GM12878 (cell line): ENCODE results near the gene KLHL18. TPM values are rescaled to one million over a fixed set of nuclear protein-coding genes. Genes with fewer than 3 reads are reported as not detected.

Experiments used
- ATAC-seq: fragments of 200-7000 bp; cut with Tn5 transposase; 3 replicates; pipeline ENCODE4 v1.9.1; 2020; ENCODE audit warnings: mild to moderate bottlenecking, moderate library complexity
- BruUV-seq: library from RNA; stranded (reverse); fragments of 400-500 nt; replicated peaks from 2 replicates; lab custom pipeline; 2021; lab: Mats Ljungman, UMichigan
- CTCF ChIA-PET: fragments of 300-600 bp; sonication (Branson Sonifier 250); formaldehyde crosslinking; extraction: SDS; loops from one replicate; lab custom pipeline; 2021; ENCODE audit warnings: inconsistent platforms; lab: Yijun Ruan, JAX
- POLR2A ChIA-PET: fragments of 350-600 bp; formaldehyde crosslinking; extraction: SDS; loops from one replicate; lab custom pipeline; 2021; ENCODE audit warnings: inconsistent platforms; lab: Charles Lee
- RAD21 ChIA-PET: fragments of 300-600 bp; sonication (Branson Sonifier 250); formaldehyde crosslinking; loops from one replicate; lab custom pipeline; 2023; ENCODE audit warnings: antibody characterized with exemption; ENCODE audit not compliant: unreplicated experiment; lab: Charles Lee
- SMC1A ChIA-PET: fragments of 300-600 bp; sonication (Branson Sonifier 250); formaldehyde crosslinking; loops from one replicate; lab custom pipeline; 2023; ENCODE audit not compliant: unreplicated experiment, uncharacterized antibody; lab: Charles Lee
- DNase-seq: peaks from one replicate; pipeline ENCODE4 v3.0.0-alpha.2; 2011; ENCODE audit warnings: low read depth, low spot score
- FAIRE-seq: peaks from 3 replicates; lab custom pipeline; 2011; peaks lifted over from hg19 to GRCh38; lab: Jason Lieb, UNC
- H2AFZ ChIP-seq: 2 replicates; pipeline ENCODE4 v1.6.0; 2011; ENCODE audit warnings: low read depth, low read length, control low read depth; ENCODE audit not compliant: control insufficient read depth
- H3K27ac ChIP-seq: 2 replicates; pipeline ENCODE4 v1.5.1; 2011; ENCODE audit warnings: control low read depth; ENCODE audit not compliant: control insufficient read depth, insufficient read depth
- H3K27me3 ChIP-seq, 2 experiments: replicated peaks in 1 of 2; 2 replicates each; pipeline versions ENCODE4 v1.6.0 to v1.6.1; 2011; ENCODE audit warnings: low read length in 1 of 2; ENCODE audit not compliant: control insufficient read depth in 2 of 2, insufficient read depth in 2 of 2
- H3K36me3 ChIP-seq, 2 experiments: 2 replicates each; pipeline ENCODE4 v1.5.1; 2011; ENCODE audit warnings: low read length in 1 of 2; ENCODE audit not compliant: control insufficient read depth in 2 of 2, insufficient read depth in 2 of 2
- H3K4me1 ChIP-seq: 2 replicates; pipeline ENCODE4 v1.6.1; 2011; ENCODE audit warnings: mild to moderate bottlenecking, low read length, moderate library complexity, mixed read lengths; ENCODE audit not compliant: control insufficient read depth, insufficient read depth
- H3K4me2 ChIP-seq: 2 replicates; pipeline ENCODE4 v1.6.0; 2011; ENCODE audit warnings: control low read depth; ENCODE audit not compliant: control insufficient read depth, insufficient read depth
- H3K4me3 ChIP-seq: fragments of 200-600 bp; sonication (generic); 2 replicates; pipeline ENCODE4 v1.5.1; 2016
- H3K79me2 ChIP-seq: 2 replicates; pipeline ENCODE4 v1.6.0; 2011; ENCODE audit warnings: low read length; ENCODE audit not compliant: control insufficient read depth, insufficient read depth
- H3K9ac ChIP-seq: 2 replicates; pipeline ENCODE4 v1.8.0; 2011; ENCODE audit warnings: low read length, control low read depth, mixed read lengths; ENCODE audit not compliant: control insufficient read depth, insufficient read depth
- H3K9me3 ChIP-seq: replicated peaks from 3 replicates; pipeline ENCODE4 v1.5.1; 2011; ENCODE audit warnings: mild to moderate bottlenecking, low read length; ENCODE audit not compliant: control insufficient read depth, insufficient read depth
- H4K20me1 ChIP-seq: 2 replicates; pipeline ENCODE4 v1.6.0; 2011; ENCODE audit not compliant: control insufficient read depth, insufficient read depth
- BACH1 ChIP-seq: fragments of 450-650 bp; IDR thresholded peaks from 2 replicates; pipeline ENCODE4 v1.6.1; 2017; ENCODE audit warnings: mild to moderate bottlenecking, borderline replicate concordance
- BMI1 ChIP-seq: fragments of 450-650 bp; IDR thresholded peaks from 2 replicates; pipeline ENCODE4 v1.6.1; 2016; ENCODE audit warnings: mild to moderate bottlenecking, moderate library complexity, borderline replicate concordance
- CTCF ChIP-seq, 3 experiments: IDR thresholded peaks in 2 of 3; conservative IDR thresholded peaks in 1 of 3; 2 replicates each; pipeline ENCODE4 v1.5.1; 2011; ENCODE audit warnings: low read depth in 3 of 3, low read length in 3 of 3, mild to moderate bottlenecking in 3 of 3, control low read depth in 2 of 3, moderate library complexity in 2 of 3, inconsistent platforms in 1 of 3, mixed read lengths in 1 of 3; ENCODE audit not compliant: control insufficient read depth in 2 of 3, insufficient read depth in 1 of 3; ENCODE audit errors: extremely low read depth in 1 of 3
- ELK1 ChIP-seq: IDR thresholded peaks from 2 replicates; pipeline ENCODE4 v1.6.1; 2012; ENCODE audit warnings: low read depth, low read length, improper control_type of control experiment
- ETV6 ChIP-seq, 2 experiments: fragments of 450-650 bp in 1 of 2; IDR thresholded peaks in 1 of 2; conservative IDR thresholded peaks in 1 of 2; 2 replicates each; pipeline ENCODE4 v1.6.1; 2014; ENCODE audit warnings: antibody characterized with exemption in 1 of 2, borderline replicate concordance in 1 of 2, low read depth in 1 of 2, mild to moderate bottlenecking in 1 of 2, moderate library complexity in 1 of 2
- MLLT1 ChIP-seq: fragments of 450-650 bp; IDR thresholded peaks from 2 replicates; pipeline ENCODE4 v1.6.1; 2016; ENCODE audit warnings: mild to moderate bottlenecking
- NR2F1 ChIP-seq: fragments of 450-650 bp; conservative IDR thresholded peaks from 2 replicates; pipeline ENCODE4 v1.6.1; 2017; ENCODE audit warnings: mild to moderate bottlenecking
- POLR2A ChIP-seq: IDR thresholded peaks from 2 replicates; pipeline ENCODE4 v1.6.1; 2011; ENCODE audit warnings: low read depth, mild to moderate bottlenecking, low read length
- ZNF207 ChIP-seq: fragments of 450-650 bp; IDR thresholded peaks from 2 replicates; pipeline ENCODE4 v1.6.1; 2014; ENCODE audit warnings: antibody characterized with exemption, mild to moderate bottlenecking, borderline replicate concordance
- ZNF592 ChIP-seq: fragments of 450-650 bp; IDR thresholded peaks from 2 replicates; pipeline ENCODE4 v1.6.1; 2017; ENCODE audit warnings: mild to moderate bottlenecking, moderate library complexity
- WGBS: methylation state at CpG from one replicate; pipeline ENCODE4 v1.1.6; 2016; ENCODE audit warnings: low lambda C conversion rate; ENCODE audit not compliant: insufficient replicate concordance, insufficient coverage; ENCODE audit errors: missing lambda C conversion rate; 5-methylcytosine and 5-hydroxymethylcytosine counted together
- in situ Hi-C: fragments of 300-500 bp; cut with MboI; formaldehyde crosslinking; loops from 9 replicates; pipeline ENCODE4 v1.14.3; 2018; ENCODE audit warnings: mixed read lengths
- intact Hi-C: fragments of 100-400 bp; cut with micrococcal nuclease; formaldehyde crosslinking; loops from one replicate; pipeline ENCODE4 v1.14.2; 2022; ENCODE audit not compliant: unreplicated experiment
- polyA plus RNA-seq, 11 experiments: library from polyadenylated mRNA; depleted of rRNA in 4 of 11; unstranded in 6 of 11; stranded (reverse) in 5 of 11; fragments of >200 nt; fragmentation: Nextera tagmentation in 4 of 11; fragmentation: Illumina TruSeq in 1 of 11; extraction: Ambion mirVana in 4 of 11; extraction: Trizol in 1 of 11; gene quantifications; 1 replicate in 1 of 11; 2 replicates in 10 of 11; pipeline versions ENCODE4 v1.2.1 to v1.2.3, GENCODE V29; 2011 to 2016; ENCODE audit warnings: inconsistent platforms in 2 of 11, missing spikeins in 2 of 11, low read depth in 1 of 11
- total RNA-seq, 4 experiments: library from RNA; depleted of rRNA in 3 of 4; stranded (reverse); fragments of >200 nt in 3 of 4; fragmentation: Illumina TruSeq in 1 of 4; extraction: Trizol in 1 of 4; gene quantifications; 2 replicates each; pipeline versions ENCODE4 v1.2.1 to v1.2.3, GENCODE V29; 2013 to 2021

The KLHL18 gene
- total and polyA plus RNA-seq, 10 of the 15 experiments (the other 5 are each of a cell fraction or from before 2014, with no cell fraction given): 24.0 to 69.8 (median 51.7) TPM

- TF ChIP-seq ZNF207: no peak
- TF ChIP-seq BMI1: no peak
- TF ChIP-seq, all 136 proteins: peak for 7
Observed at GRCh38 chr3:47324278-47324865, 41.6 kb downstream of the KLHL18 start (continued).

- SMC1A ChIA-PET: interaction anchor here (1.2 kb wide), 1 partner anchor 36 kb away, joined by 5 read pairs; no protein-coding TSS in a partner anchor
- TF ChIP-seq ZNF592 (no peak), CTCF (IDR thresholded peaks at IDR 0.05 in 2 of 3, conservative IDR thresholded peaks at IDR 0.05 in 1 of 3; ENCODE audit: control insufficient read depth in 2 of 3, extremely low read depth in 1 of 3, insufficient read depth in 1 of 3, low read depth in 3 of 3, low read length in 3 of 3) (no peak), POLR2A (no peak), BACH1 (no peak), MLLT1 (no peak), ELK1 (no peak), ETV6 (conservative IDR thresholded peaks at IDR 0.05 in 1 of 2, IDR thresholded peaks at IDR 0.05 in 1 of 2; ENCODE audit: borderline replicate concordance in 1 of 2, low read depth in 1 of 2) (no peak), NR2F1 (no peak)
Observed at GRCh38 chr3:47333907-47334306, 51.2 kb downstream of the KLHL18 start.

More at GRCh38 chr3:47333907-47334306, 51.2 kb downstream of the KLHL18 start:
- Histone ChIP-seq H3K9me3 (no peaks in the 10 kb centered on the region), H3K27me3 (no peaks in the 10 kb centered on the region), H4K20me1 (no peaks in the 10 kb centered on the region), H3K27ac (no peak overlapping the region), H3K4me1 (no peaks in the 10 kb centered on the region), H3K4me3 (no peak overlapping the region), H3K79me2 (no peaks in the 10 kb centered on the region), H3K9ac (no peak overlapping the region), H3K4me2 (no peak overlapping the region), H2AFZ (no peak overlapping the region), H3K36me3 (peaks cover 31 to 34% of the 10 kb centered on the region in 2 experiments)
- no peak for DNase-seq
- WGBS: 97% methylated on average over 3 of the region's 3 CpGs
- RAD21 ChIA-PET: no interaction called here
- POLR2A ChIA-PET: no interaction called here
- no peak for FAIRE-seq
- ATAC-seq: no peak
- in situ Hi-C loops (no loop called here), intact Hi-C loops (no loop called here)
- CTCF ChIA-PET: no interaction called here
- no TSS peak for BruUV-seq
